ENCODE data around the gene JPT2. TPM values are rescaled to one million over a fixed set of nuclear protein-coding genes. Genes with fewer than 3 reads are reported as not detected.
A peak's percentile ranks its signal among the peaks of the same experiment; 100 is the strongest.

Gene JPT2, protein sequence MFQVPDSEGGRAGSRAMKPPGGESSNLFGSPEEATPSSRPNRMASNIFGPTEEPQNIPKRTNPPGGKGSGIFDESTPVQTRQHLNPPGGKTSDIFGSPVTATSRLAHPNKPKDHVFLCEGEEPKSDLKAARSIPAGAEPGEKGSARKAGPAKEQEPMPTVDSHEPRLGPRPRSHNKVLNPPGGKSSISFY
- total RNA-seq (10 to 100 TPM; 38.1 to 43.1 TPM), polyA plus RNA-seq (10 to 100 TPM in 1 of 2 donors, 1 to 10 TPM in 1; 4.8 to 10.7 TPM)

GRCh38 chr16:1677942-1678499, at the start of gene JPT2:
TSS of gene JPT2 (plus strand) at chr16:1678279. CDS start at chr16:1678313, 34 bp downstream.
- intact Hi-C loops (cut with micrococcal nuclease) = loop anchor here (1.0 kb wide), 4 partner anchors 28 to 368 kb away; partner anchors contain the start of genes CLCN7, CRAMP1, IFT140 and MAPK8IP3
- DNase-seq = peak; percentile 93 to 95 (median 95)
- ChIA-PET CTCF (ENCODE audit: partially characterized antibody) (interaction anchor here (1.0 to 3.4 kb wide), 3 partner anchors 28 to 314 kb away, joined by 4 to 23 read pairs (median 4); partner anchors contain the start of gene MAPK8IP3), POLR2A (ENCODE audit: partially characterized antibody) (interaction anchor here (0.6 to 4.9 kb wide), 22 partner anchors 8 to 286 kb away, joined by 3 to 75 read pairs (median 4); partner anchors contain the start of genes CRAMP1, EME2, IFT140 and MAPK8IP3)
- Mint-ChIP-seq H3K4me3 (peak within 1 kb of the TSS; percentile 86 to 94 (median 90)), H3K27me3 (no peaks in the 10 kb centered on the region), H3K9me3 (peaks cover 0 to 2% (median 0%) of the 10 kb centered on the region in 8 donors), H3K27ac (peak within 1 kb of the TSS; percentile 77 to 95 (median 86)), H3K4me1 (peaks cover 12 to 49% (median 29%) of the 10 kb centered on the region in 4 donors), H3K36me3 (peaks cover 6 to 37% of the 10 kb centered on the region in 2 donors)
- Histone ChIP-seq H3K9me3 (ENCODE audit: control insufficient read depth in 1 of 2, low read length in 2 of 2) (no peaks in the 10 kb centered on the region), H3K27ac (ENCODE audit: low read depth, low read length) (peak within 1 kb of the TSS; percentile 70), H3K4me1 (ENCODE audit: insufficient read depth, low read length) (peaks cover 28% of the 10 kb centered on the region), H3K27me3 (ENCODE audit: insufficient read depth, low read length) (no peaks in the 10 kb centered on the region), H3K4me3 (ENCODE audit: low read length in 2 of 2) (peak within 1 kb of the TSS; percentile 46 to 73), H3K36me3 (ENCODE audit: insufficient read depth, low read length) (peaks cover 22% of the 10 kb centered on the region)

GRCh38 chr16:1630450-1631213, 47.4 kb upstream of the JPT2 start:
- intact Hi-C loops (cut with micrococcal nuclease) = no loop called here
- no peaks in the 10 kb centered on the region for H3K9me3 Mint-ChIP-seq
- no peaks in the 10 kb centered on the region for H3K27me3 Mint-ChIP-seq
- CTCF ChIA-PET (ENCODE audit: partially characterized antibody) = no interaction called here
- peaks cover 47 to 64% of the 10 kb centered on the region in 2 donors for H3K36me3 Mint-ChIP-seq
- no peak for DNase-seq
- Histone ChIP-seq H3K36me3 (ENCODE audit: insufficient read depth, low read length) (peaks cover 39% of the 10 kb centered on the region), H3K9me3 (ENCODE audit: control insufficient read depth in 1 of 2, low read length in 2 of 2) (no peaks in the 10 kb centered on the region), H3K4me1 (ENCODE audit: insufficient read depth, low read length) (no peaks in the 10 kb centered on the region), H3K4me3 (ENCODE audit: low read length in 2 of 2) (no peak overlapping the region), H3K27me3 (ENCODE audit: insufficient read depth, low read length) (no peaks in the 10 kb centered on the region), H3K27ac (ENCODE audit: low read depth, low read length) (no peak overlapping the region)
- H3K27ac Mint-ChIP-seq = peak overlapping the region in 1 of 7 donors; percentile 29
- POLR2A ChIA-PET (ENCODE audit: partially characterized antibody) = no interaction called here
- no peak overlapping the region for H3K4me3 Mint-ChIP-seq
- peaks cover 0 to 21% (median 8%) of the 10 kb centered on the region in 4 donors for H3K4me1 Mint-ChIP-seq

DNA sequence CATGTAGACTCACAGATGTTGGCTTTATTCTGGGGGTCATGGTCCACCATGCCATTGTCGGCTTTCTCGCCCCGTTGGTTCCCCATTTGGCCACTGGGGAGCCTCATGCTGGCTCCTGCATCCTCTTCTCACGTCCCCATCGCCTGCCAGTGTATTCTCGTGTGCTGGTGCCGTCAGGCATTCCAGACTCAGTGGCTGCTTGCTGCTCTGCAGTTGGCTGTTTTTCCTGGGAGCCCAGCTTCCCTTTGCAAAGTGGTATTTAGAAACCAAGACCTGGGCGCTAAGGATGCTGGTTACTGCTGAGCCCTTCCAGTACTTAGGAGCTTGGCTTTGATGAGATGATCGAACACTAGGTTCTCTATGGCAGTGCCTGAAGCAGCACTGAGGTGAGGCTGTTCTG, 46.8 kb upstream of the JPT2 start:
- POLR2A ChIA-PET (ENCODE audit: partially characterized antibody) = no interaction called here
- no peak for DNase-seq
- Histone ChIP-seq H3K9me3 (ENCODE audit: control insufficient read depth in 1 of 2, low read length in 2 of 2) (no peaks in the 10 kb centered on the region), H3K36me3 (ENCODE audit: insufficient read depth, low read length) (peaks cover 39% of the 10 kb centered on the region), H3K27ac (ENCODE audit: low read depth, low read length) (no peak overlapping the region), H3K27me3 (ENCODE audit: insufficient read depth, low read length) (no peaks in the 10 kb centered on the region), H3K4me3 (ENCODE audit: low read length in 2 of 2) (no peak overlapping the region), H3K4me1 (ENCODE audit: insufficient read depth, low read length) (no peaks in the 10 kb centered on the region)
- H3K4me1 Mint-ChIP-seq = peaks cover 0 to 21% (median 8%) of the 10 kb centered on the region in 4 donors
- intact Hi-C loops (cut with micrococcal nuclease) = no loop called here
- H3K4me3 Mint-ChIP-seq = no peak overlapping the region
- CTCF ChIA-PET (ENCODE audit: partially characterized antibody) = no interaction called here
- H3K36me3 Mint-ChIP-seq = peaks cover 46 to 65% of the 10 kb centered on the region in 2 donors
- H3K9me3 Mint-ChIP-seq = no peaks in the 10 kb centered on the region
- H3K27me3 Mint-ChIP-seq = no peaks in the 10 kb centered on the region
- H3K27ac Mint-ChIP-seq = peak overlapping the region in 2 of 7 donors; percentile 10 to 29

DNA sequence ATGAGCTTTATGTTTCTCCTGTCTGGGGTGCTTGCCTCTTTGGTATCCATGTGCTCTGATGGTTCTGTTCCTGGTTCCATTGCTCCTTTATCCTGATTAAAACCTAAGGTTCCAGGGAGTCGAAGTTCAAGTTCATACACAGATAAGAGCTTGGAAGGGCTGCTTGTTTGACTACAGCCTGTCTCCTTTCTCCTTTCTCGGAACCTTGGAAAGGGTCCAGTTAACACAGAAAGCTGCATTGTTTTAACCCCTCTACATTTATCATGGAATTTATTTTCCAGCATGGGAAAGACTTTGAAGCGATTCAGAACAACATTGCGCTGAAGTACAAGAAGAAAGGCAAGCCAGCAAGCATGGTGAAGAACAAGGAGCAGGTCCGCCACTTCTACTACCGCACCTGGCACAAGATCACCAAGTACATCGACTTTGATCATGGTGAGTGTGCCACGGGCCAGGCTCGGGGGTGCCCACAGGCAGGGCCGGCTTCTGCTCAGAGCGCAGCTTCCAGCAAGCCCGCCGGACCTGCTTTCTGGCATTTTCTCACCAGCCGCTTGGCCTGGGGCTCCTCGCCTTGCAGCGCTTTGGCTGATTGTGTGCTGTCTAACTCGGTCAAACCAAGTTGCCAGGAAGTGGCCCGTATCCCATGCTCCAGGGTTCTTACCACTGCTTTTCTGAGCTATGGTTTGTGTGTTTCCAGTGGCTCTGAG, 46.0 kb upstream of the JPT2 start:
- H3K9me3 ChIP-seq (ENCODE audit: control insufficient read depth in 1 of 2, low read length in 2 of 2) = no peaks in the 10 kb centered on the region
- no peak for DNase-seq
- H3K27ac ChIP-seq (ENCODE audit: low read depth, low read length) = no peak overlapping the region
- no peak overlapping the region for H3K27ac Mint-ChIP-seq
- peaks cover 0 to 18% (median 5%) of the 10 kb centered on the region in 4 donors for H3K4me1 Mint-ChIP-seq
- H3K27me3 ChIP-seq (ENCODE audit: insufficient read depth, low read length) = no peaks in the 10 kb centered on the region
- no peak overlapping the region for H3K4me3 Mint-ChIP-seq
- no peaks in the 10 kb centered on the region for H3K27me3 Mint-ChIP-seq
- POLR2A ChIA-PET (ENCODE audit: partially characterized antibody) = interaction anchor here (0.5 kb wide), 1 partner anchor 52 kb away, joined by 3 read pairs; no protein-coding TSS in a partner anchor
- H3K36me3 Mint-ChIP-seq = peaks cover 38 to 57% of the 10 kb centered on the region in 2 donors
- H3K36me3 ChIP-seq (ENCODE audit: insufficient read depth, low read length) = peaks cover 39% of the 10 kb centered on the region
- CTCF ChIA-PET (ENCODE audit: partially characterized antibody) = no interaction called here
- H3K4me3 ChIP-seq (ENCODE audit: low read length in 2 of 2) = no peak overlapping the region
- no peaks in the 10 kb centered on the region for H3K4me1 ChIP-seq (ENCODE audit: insufficient read depth, low read length)
- H3K9me3 Mint-ChIP-seq = no peaks in the 10 kb centered on the region
- intact Hi-C loops (cut with micrococcal nuclease) = no loop called here

DNA sequence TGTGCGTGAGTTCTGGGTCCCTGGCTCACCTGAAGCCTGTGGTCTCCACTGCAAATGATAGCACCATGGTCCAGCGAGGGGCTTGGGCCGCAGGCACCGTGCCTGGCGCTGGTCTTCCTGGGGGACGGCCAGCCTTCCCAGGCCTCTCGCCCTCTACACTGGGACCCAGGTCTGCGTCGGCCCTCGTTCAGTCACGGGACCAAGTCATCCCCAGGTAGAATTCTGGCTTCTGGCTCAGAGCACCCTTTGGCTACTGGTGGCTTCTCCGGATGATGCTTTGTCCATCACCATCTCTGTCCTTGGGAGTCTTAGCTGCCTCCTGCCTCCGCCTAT, 45.5 kb upstream of the JPT2 start:
- Histone ChIP-seq H3K27ac (ENCODE audit: low read depth, low read length) (no peak overlapping the region), H3K9me3 (ENCODE audit: control insufficient read depth in 1 of 2, low read length in 2 of 2) (no peaks in the 10 kb centered on the region), H3K36me3 (ENCODE audit: insufficient read depth, low read length) (peaks cover 38% of the 10 kb centered on the region), H3K27me3 (ENCODE audit: insufficient read depth, low read length) (no peaks in the 10 kb centered on the region), H3K4me1 (ENCODE audit: insufficient read depth, low read length) (no peaks in the 10 kb centered on the region), H3K4me3 (ENCODE audit: low read length in 2 of 2) (no peak overlapping the region)
- POLR2A ChIA-PET (ENCODE audit: partially characterized antibody) = no interaction called here
- CTCF ChIA-PET (ENCODE audit: partially characterized antibody) = no interaction called here
- Mint-ChIP-seq H3K9me3 (no peaks in the 10 kb centered on the region), H3K4me3 (no peak overlapping the region), H3K27ac (no peak overlapping the region), H3K27me3 (no peaks in the 10 kb centered on the region), H3K36me3 (peaks cover 34 to 53% of the 10 kb centered on the region in 2 donors), H3K4me1 (peaks cover 0 to 13% (median 4%) of the 10 kb centered on the region in 4 donors)
- intact Hi-C loops (cut with micrococcal nuclease) = no loop called here
- DNase-seq = no peak

DNA sequence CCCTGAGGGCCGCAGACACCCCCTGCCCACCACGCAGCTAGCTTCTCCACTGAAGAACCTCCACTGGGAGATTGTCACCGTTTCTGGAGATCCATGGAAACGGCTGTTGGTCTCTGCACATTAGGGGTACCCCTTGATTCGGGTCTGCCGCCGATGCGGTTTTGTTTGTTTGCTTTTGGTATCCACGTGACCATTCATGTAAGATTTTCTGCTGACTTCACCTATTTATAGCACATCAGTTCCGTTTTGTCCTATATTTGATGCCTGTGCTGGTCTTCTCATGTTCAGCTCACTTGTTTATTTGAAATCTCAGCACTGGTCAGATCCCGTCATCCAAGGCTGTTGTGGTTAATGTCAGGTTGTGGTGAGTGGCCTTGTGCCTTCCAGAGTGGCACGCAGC, 44.8 kb upstream of the JPT2 start:
- H3K4me3 Mint-ChIP-seq = no peak overlapping the region
- no peaks in the 10 kb centered on the region for H3K27me3 ChIP-seq (ENCODE audit: insufficient read depth, low read length)
- no peak overlapping the region for H3K4me3 ChIP-seq (ENCODE audit: low read length in 2 of 2)
- no peak overlapping the region for H3K27ac ChIP-seq (ENCODE audit: low read depth, low read length)
- peaks cover 3 to 13% (median 5%) of the 10 kb centered on the region in 4 donors for H3K4me1 Mint-ChIP-seq
- intact Hi-C loops (cut with micrococcal nuclease) = no loop called here
- H3K36me3 ChIP-seq (ENCODE audit: insufficient read depth, low read length) = peaks cover 44% of the 10 kb centered on the region
- no peaks in the 10 kb centered on the region for H3K27me3 Mint-ChIP-seq
- ChIA-PET POLR2A (ENCODE audit: partially characterized antibody) (no interaction called here), CTCF (ENCODE audit: partially characterized antibody) (interaction anchor here (1.1 kb wide), 1 partner anchor 90 kb away, joined by 3 read pairs; no protein-coding TSS in a partner anchor)
- H3K9me3 ChIP-seq (ENCODE audit: control insufficient read depth in 1 of 2, low read length in 2 of 2) = no peaks in the 10 kb centered on the region
- H3K27ac Mint-ChIP-seq = no peak overlapping the region
- no peaks in the 10 kb centered on the region for H3K9me3 Mint-ChIP-seq
- no peak for DNase-seq
- H3K4me1 ChIP-seq (ENCODE audit: insufficient read depth, low read length) = no peaks in the 10 kb centered on the region
- H3K36me3 Mint-ChIP-seq = peaks cover 39 to 56% of the 10 kb centered on the region in 2 donors

All from CD4-positive, alpha-beta memory T cell (primary cell).